Measurements from ENCODE around the gene TGFBI. TPM values are rescaled to one million over a fixed set of nuclear protein-coding genes. Genes with fewer than 3 reads are reported as not detected.

TGFBI gene
- total RNA-seq, 2 donors from 2014 or later = 17.9 to 41.7 TPM

- Histone ChIP-seq H3K27ac (no peak overlapping the region), H3K27me3 (replicated peaks; ENCODE audit: insufficient read depth) (no peaks in the 10 kb centered on the region), H3K4me1 (replicated peaks) (no peaks in the 10 kb centered on the region), H3K4me3 (no peak overlapping the region), H3K9me3 (no peaks in the 10 kb centered on the region), H3K36me3 (no peaks in the 10 kb centered on the region)
- whole genome bisulfite sequencing = 29% methylated on average over 7 of the region's 7 CpGs
- DNase-seq (ENCODE audit: low spot score) = no peak
- TF ChIP-seq POLR2AphosphoS5 (IDR thresholded peaks at IDR 0.05) = no peak
- TF ChIP-seq POLR2A (IDR thresholded peaks at IDR 0.05) = no peak
- no peak for TF ChIP-seq CTCF (IDR thresholded peaks at IDR 0.05)
- intact Hi-C loops (cut with DNase I) = no loop called here
These were observed 14.5 kb upstream of the TGFBI start for GRCh38 chr5:136014049-136015002.

- Histone ChIP-seq H3K36me3 (no peaks in the 10 kb centered on the region), H3K4me1 (replicated peaks) (no peaks in the 10 kb centered on the region), H3K27ac (no peak overlapping the region), H3K9me3 (no peaks in the 10 kb centered on the region), H3K27me3 (replicated peaks; ENCODE audit: insufficient read depth) (no peaks in the 10 kb centered on the region), H3K4me3 (no peak overlapping the region)
- DNase-seq (ENCODE audit: low spot score) = no peak
- WGBS = 72% methylated on average over 6 of the region's 6 CpGs
- intact Hi-C loops (cut with DNase I) = no loop called here
- TF ChIP-seq POLR2AphosphoS5 (IDR thresholded peaks at IDR 0.05) (no peak), POLR2A (IDR thresholded peaks at IDR 0.05) (no peak), CTCF (IDR thresholded peaks at IDR 0.05) (no peak)
These were observed 13.8 kb upstream of the TGFBI start for GRCh38 chr5:136015003-136015375.

GRCh38 chr5:136015966-136016650 lies 12.7 kb upstream of the TGFBI start:
- Histone ChIP-seq H3K4me1 (replicated peaks) (no peaks in the 10 kb centered on the region), H3K36me3 (no peaks in the 10 kb centered on the region), H3K9me3 (no peaks in the 10 kb centered on the region), H3K4me3 (no peak overlapping the region), H3K27me3 (replicated peaks; ENCODE audit: insufficient read depth) (no peaks in the 10 kb centered on the region), H3K27ac (no peak overlapping the region)
- DNase-seq (ENCODE audit: low spot score) = no peak
- WGBS = 91% methylated on average over 2 of the region's 2 CpGs
- intact Hi-C loops (cut with DNase I) = no loop called here
- TF ChIP-seq POLR2AphosphoS5 (IDR thresholded peaks at IDR 0.05) (no peak), CTCF (IDR thresholded peaks at IDR 0.05) (no peak), POLR2A (IDR thresholded peaks at IDR 0.05) (no peak)

GRCh38 chr5:136016945-136017530 lies 11.8 kb upstream of the TGFBI start:
- Histone ChIP-seq H3K27me3 (replicated peaks; ENCODE audit: insufficient read depth) (no peaks in the 10 kb centered on the region), H3K9me3 (no peaks in the 10 kb centered on the region), H3K27ac (no peak overlapping the region), H3K4me1 (replicated peaks) (no peaks in the 10 kb centered on the region), H3K4me3 (no peak overlapping the region), H3K36me3 (no peaks in the 10 kb centered on the region)
- no peak for DNase-seq (ENCODE audit: low spot score)
- intact Hi-C loops (cut with DNase I) = no loop called here
- 65% methylated on average over 2 of the region's 2 CpGs for WGBS
- TF ChIP-seq POLR2A (IDR thresholded peaks at IDR 0.05) (no peak), CTCF (IDR thresholded peaks at IDR 0.05) (no peak), POLR2AphosphoS5 (IDR thresholded peaks at IDR 0.05) (no peak)

Data from prostate gland (tissue), 2 donors.